ENCODE results near the gene ADD3.

The ADD3 gene

DNA sequence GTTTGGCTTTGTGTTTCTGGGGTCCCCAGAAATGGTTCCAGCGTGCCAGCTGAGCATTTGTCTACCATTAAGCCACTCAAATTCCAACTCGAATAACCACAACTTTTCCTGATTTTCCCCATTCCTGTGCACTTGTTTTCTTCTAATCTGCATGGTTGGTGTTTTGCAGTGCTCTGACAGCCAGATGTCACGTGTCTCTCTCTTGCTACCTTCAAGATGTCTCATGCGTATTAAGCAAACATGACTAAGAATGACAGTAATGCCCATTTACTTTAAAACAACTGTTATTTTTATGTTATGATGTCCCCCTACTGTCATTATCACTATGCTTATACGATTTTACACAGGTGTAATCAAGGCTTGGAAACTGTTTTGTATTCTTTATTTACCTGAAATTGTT lies 164.4 kb downstream of the ADD3 start (continued):
- TF ChIP-seq ZNF202 (tag by site-specific recombination; IDR thresholded peaks at IDR 0.05; ENCODE audit: borderline replicate concordance) (no peak), ZNF302 (tag by site-specific recombination; IDR thresholded peaks at IDR 0.05; ENCODE audit: low read depth) (no peak), BCL11A (tag by site-specific recombination; IDR thresholded peaks at IDR 0.05; ENCODE audit: low read depth) (no peak), ZNF155 (tag by site-specific recombination; IDR thresholded peaks at IDR 0.05) (no peak)

DNA sequence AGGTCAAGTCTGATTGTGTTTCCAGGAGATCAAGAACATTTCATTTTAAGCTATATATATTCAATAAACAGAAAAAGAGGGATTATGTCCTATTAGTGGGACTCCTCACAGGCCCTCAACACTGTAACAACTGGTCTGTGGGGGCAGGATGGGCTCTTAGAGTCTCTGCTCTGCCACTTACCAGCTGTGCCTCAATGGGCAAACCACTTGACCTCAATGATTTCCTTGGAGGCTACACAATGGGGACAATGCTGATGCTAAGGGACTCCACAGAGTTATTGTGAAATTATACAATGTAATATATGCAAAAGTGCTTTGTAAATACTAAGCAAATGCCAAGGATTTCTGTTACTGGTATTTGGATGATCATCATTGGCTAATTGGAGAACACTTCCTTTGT lies 166.4 kb downstream of the ADD3 start:
- Histone ChIP-seq H3K36me3 (ENCODE audit: control insufficient read depth in 2 of 2, insufficient read depth in 1 of 2, low read length in 2 of 2) (no peaks in the 10 kb centered on the region), H3K4me1 (ENCODE audit: control insufficient read depth, insufficient read depth, low read length) (no peaks in the 10 kb centered on the region), H3K27ac (ENCODE audit: extremely low read depth, low read depth, low read length) (no peak overlapping the region), H3K9me3 (ENCODE audit: control insufficient read depth, insufficient read depth, low read depth, low read length) (no peaks in the 10 kb centered on the region), H3K4me3 (ENCODE audit: low read depth, low read length) (no peak overlapping the region)
- TF ChIP-seq, protein P1, sequence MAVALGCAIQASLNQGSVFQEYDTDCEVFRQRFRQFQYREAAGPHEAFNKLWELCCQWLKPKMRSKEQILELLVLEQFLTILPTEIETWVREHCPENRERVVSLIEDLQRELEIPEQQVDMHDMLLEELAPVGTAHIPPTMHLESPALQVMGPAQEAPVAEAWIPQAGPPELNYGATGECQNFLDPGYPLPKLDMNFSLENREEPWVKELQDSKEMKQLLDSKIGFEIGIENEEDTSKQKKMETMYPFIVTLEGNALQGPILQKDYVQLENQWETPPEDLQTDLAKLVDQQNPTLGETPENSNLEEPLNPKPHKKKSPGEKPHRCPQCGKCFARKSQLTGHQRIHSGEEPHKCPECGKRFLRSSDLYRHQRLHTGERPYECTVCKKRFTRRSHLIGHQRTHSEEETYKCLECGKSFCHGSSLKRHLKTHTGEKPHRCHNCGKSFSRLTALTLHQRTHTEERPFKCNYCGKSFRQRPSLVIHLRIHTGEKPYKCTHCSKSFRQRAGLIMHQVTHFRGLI (tag by site-specific recombination; IDR thresholded peaks at IDR 0.05) = no peak
- TF ChIP-seq ZNF10 (tag by site-specific recombination; IDR thresholded peaks at IDR 0.05) (no peak), ZNF169 (tag by site-specific recombination; IDR thresholded peaks at IDR 0.05) (no peak), MZF1 (tag by site-specific recombination; IDR thresholded peaks at IDR 0.05; ENCODE audit: borderline replicate concordance) (no peak)
- TF ChIP-seq, protein P2, sequence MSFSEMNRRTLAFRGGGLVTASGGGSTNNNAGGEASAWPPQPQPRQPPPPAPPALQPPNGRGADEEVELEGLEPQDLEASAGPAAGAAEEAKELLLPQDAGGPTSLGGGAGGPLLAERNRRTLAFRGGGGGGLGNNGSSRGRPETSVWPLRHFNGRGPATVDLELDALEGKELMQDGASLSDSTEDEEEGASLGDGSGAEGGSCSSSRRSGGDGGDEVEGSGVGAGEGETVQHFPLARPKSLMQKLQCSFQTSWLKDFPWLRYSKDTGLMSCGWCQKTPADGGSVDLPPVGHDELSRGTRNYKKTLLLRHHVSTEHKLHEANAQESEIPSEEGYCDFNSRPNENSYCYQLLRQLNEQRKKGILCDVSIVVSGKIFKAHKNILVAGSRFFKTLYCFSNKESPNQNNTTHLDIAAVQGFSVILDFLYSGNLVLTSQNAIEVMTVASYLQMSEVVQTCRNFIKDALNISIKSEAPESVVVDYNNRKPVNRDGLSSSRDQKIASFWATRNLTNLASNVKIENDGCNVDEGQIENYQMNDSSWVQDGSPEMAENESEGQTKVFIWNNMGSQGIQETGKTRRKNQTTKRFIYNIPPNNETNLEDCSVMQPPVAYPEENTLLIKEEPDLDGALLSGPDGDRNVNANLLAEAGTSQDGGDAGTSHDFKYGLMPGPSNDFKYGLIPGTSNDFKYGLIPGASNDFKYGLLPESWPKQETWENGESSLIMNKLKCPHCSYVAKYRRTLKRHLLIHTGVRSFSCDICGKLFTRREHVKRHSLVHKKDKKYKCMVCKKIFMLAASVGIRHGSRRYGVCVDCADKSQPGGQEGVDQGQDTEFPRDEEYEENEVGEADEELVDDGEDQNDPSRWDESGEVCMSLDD (tag by site-specific recombination; IDR thresholded peaks at IDR 0.05) = no peak
- CTCF ChIA-PET = interaction anchor here (0.5 to 2.3 kb wide), 3 partner anchors 34 to 408 kb away, joined by 5 to 7 read pairs (median 7); no protein-coding TSS in a partner anchor
- POLR2A ChIA-PET = no interaction called here

DNA sequence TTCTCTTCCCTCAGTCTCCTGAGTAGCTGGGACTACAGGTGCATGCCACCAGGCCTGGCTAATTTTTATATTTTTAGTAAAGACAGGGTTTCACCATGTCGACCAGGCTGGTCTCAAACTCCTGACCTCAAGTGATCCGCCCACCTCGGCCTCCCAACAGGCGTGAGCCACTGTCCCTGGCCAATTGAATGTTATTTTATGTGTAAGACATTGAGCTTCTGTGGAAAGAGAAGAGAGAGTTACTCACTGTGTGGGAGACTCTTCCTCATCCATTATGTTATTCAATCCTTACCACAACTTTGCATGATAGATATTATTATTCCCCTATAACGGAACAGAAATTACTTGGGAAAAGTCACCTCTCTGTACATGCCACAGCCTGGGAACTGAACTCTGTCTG lies 167.0 kb downstream of the ADD3 start:
- CTCF ChIA-PET = interaction anchor here (0.5 to 2.3 kb wide), 3 partner anchors 33 to 408 kb away, joined by 5 to 7 read pairs (median 7); no protein-coding TSS in a partner anchor
- H3K9me3 ChIP-seq (ENCODE audit: control insufficient read depth, insufficient read depth, low read depth, low read length) = no peaks in the 10 kb centered on the region
- H3K4me3 ChIP-seq (ENCODE audit: low read depth, low read length) = no peak overlapping the region
- no peak for TF ChIP-seq ZNF174 (tag by site-specific recombination; IDR thresholded peaks at IDR 0.05)
- TF ChIP-seq ZNF658 (tag by site-specific recombination; IDR thresholded peaks at IDR 0.05) = no peak
- no peak for TF ChIP-seq ZNF768 (tag by site-specific recombination; IDR thresholded peaks at IDR 0.05)
- no peak for TF ChIP-seq KLF1 (tag by site-specific recombination; IDR thresholded peaks at IDR 0.05)
- TF ChIP-seq ZNF155 (tag by site-specific recombination; IDR thresholded peaks at IDR 0.05) = no peak
- no peak for TF ChIP-seq ZNF776 (tag by site-specific recombination; IDR thresholded peaks at IDR 0.05; ENCODE audit: borderline replicate concordance)
- TF ChIP-seq ZNF37A (tag by site-specific recombination; IDR thresholded peaks at IDR 0.05) = no peak
- no peak for TF ChIP-seq ZNF654 (tag by site-specific recombination; IDR thresholded peaks at IDR 0.05; ENCODE audit: low read depth)
- TF ChIP-seq, protein P1 (tag by site-specific recombination; IDR thresholded peaks at IDR 0.05) = no peak
- no peak for TF ChIP-seq ZNF175 (tag by site-specific recombination; IDR thresholded peaks at IDR 0.05)
- TF ChIP-seq ZBTB48 (tag by site-specific recombination; IDR thresholded peaks at IDR 0.05) = no peak
- TF ChIP-seq MEIS1 (CRISPR knock-in tag; IDR thresholded peaks at IDR 0.05; ENCODE audit: borderline replicate concordance) = no peak
- no peak for TF ChIP-seq ZNF133 (tag by site-specific recombination; IDR thresholded peaks at IDR 0.05)
- no peak overlapping the region for H3K27ac ChIP-seq (ENCODE audit: extremely low read depth, low read depth, low read length)
- no peaks in the 10 kb centered on the region for H3K4me1 ChIP-seq (ENCODE audit: control insufficient read depth, insufficient read depth, low read length)
- POLR2A ChIA-PET = no interaction called here
- H3K36me3 ChIP-seq (ENCODE audit: control insufficient read depth in 2 of 2, insufficient read depth in 1 of 2, low read length in 2 of 2) = no peaks in the 10 kb centered on the region

Data from HEK293 (cell line).